SH-SY5Y (cell line): ENCODE measurements around the gene TMEM87B.

Source experiments
- GATA2 ChIP-seq: IDR thresholded peaks from 2 replicates; pipeline ENCODE4 v1.6.1; 2011; ENCODE audit warnings: mild to moderate bottlenecking, low read depth, low read length
- GATA3 ChIP-seq: IDR thresholded peaks from 2 replicates; pipeline ENCODE4 v1.6.1; 2011; ENCODE audit warnings: low read depth, mild to moderate bottlenecking, low read length, moderate library complexity

- no peak for TF ChIP-seq GATA3
- TF ChIP-seq GATA2, result no peak
Measured at GRCh38 chr2:112007493-112007892, 47.6 kb upstream of the TMEM87B start.
